ENCODE measurements around the gene CDR2.
"Not testable (repeated sequence)": the region's sequence is repeated elsewhere in the genome, so short reads cannot be mapped to it uniquely, and the experiment has no call there.

- not testable (repeated sequence) for TF ChIP-seq EZH2phosphoT487 (conservative IDR thresholded peaks at IDR 0.05; ENCODE audit: low read length); CTCF (IDR thresholded peaks at IDR 0.05; ENCODE audit: insufficient read depth, low read length, poor library complexity, severe bottlenecking)
Observed at GRCh38 chr16:22351017-22351416, 23.4 kb downstream of the CDR2 start.
